PC-9 (cell line): ENCODE measurements around the gene ZNF831. TPM values are rescaled to one million over a fixed set of nuclear protein-coding genes. Genes with fewer than 3 reads are reported as not detected.

Experiments used
- BruUV-seq: library from RNA; stranded (reverse); fragments of 400-500 nt; replicated peaks from 2 replicates; lab custom pipeline; 2021; lab: Mats Ljungman, UMichigan
- CTCF ChIA-PET: fragments of 300-600 bp; sonication (Branson Sonifier 250); formaldehyde crosslinking; loops from one replicate; lab custom pipeline; 2022; ENCODE audit warnings: antibody characterized with exemption; lab: Charles Lee
- POLR2A ChIA-PET: fragments of 300-600 bp; sonication (Branson Sonifier 250); formaldehyde crosslinking; loops from one replicate; lab custom pipeline; 2022; ENCODE audit warnings: antibody characterized with exemption; ENCODE audit not compliant: unreplicated experiment; lab: Charles Lee
- DNase-seq, 2 experiments: peaks; one replicate each; pipeline versions ENCODE4 v3.0.0 to v3.0.0-alpha.2; 2015 to 2022; ENCODE audit warnings: mixed read lengths in 1 of 2
- H2AFZ ChIP-seq: fragments of 200-600 bp; sonication (generic); 2 replicates; pipeline ENCODE4 v1.8.1; 2017; ENCODE audit warnings: antibody characterized with exemption
- H3F3A ChIP-seq: fragments of 200-600 bp; sonication (generic); 2 replicates; pipeline ENCODE4 v1.8.1; 2017; ENCODE audit warnings: antibody characterized with exemption, mild to moderate bottlenecking, low read depth; ENCODE audit not compliant: insufficient read depth
- H3K27ac ChIP-seq: fragments of 200-600 bp; sonication (generic); 2 replicates; pipeline ENCODE4 v1.6.1; 2016; ENCODE audit warnings: mixed run types
- H3K27me3 ChIP-seq: fragments of 200-600 bp; sonication (generic); 2 replicates; pipeline ENCODE4 v1.6.1; 2016; ENCODE audit warnings: low read depth, mixed run types; ENCODE audit not compliant: insufficient read depth
- H3K36me3 ChIP-seq: fragments of 200-600 bp; sonication (generic); 2 replicates; pipeline ENCODE4 v1.6.1; 2016; ENCODE audit warnings: low read depth, mixed run types
- H3K4me1 ChIP-seq: fragments of 200-600 bp; sonication (generic); replicated peaks from 2 replicates; pipeline ENCODE4 v1.6.1; 2016; ENCODE audit warnings: mixed run types; ENCODE audit not compliant: insufficient read depth
- H3K4me2 ChIP-seq: fragments of 200-600 bp; sonication (generic); 2 replicates; pipeline ENCODE4 v1.6.1; 2017; ENCODE audit warnings: mixed run types
- H3K4me3 ChIP-seq: fragments of 200-600 bp; sonication (generic); 2 replicates; pipeline ENCODE4 v1.6.1; 2016; ENCODE audit warnings: mixed run types
- H3K79me2 ChIP-seq: fragments of 200-600 bp; sonication (generic); 2 replicates; pipeline ENCODE4 v1.6.1; 2017; ENCODE audit warnings: low read depth, mixed run types
- H3K9me2 ChIP-seq: fragments of 200-600 bp; sonication (generic); 2 replicates; pipeline ENCODE4 v1.8.1; 2017; ENCODE audit warnings: mild to moderate bottlenecking; ENCODE audit not compliant: insufficient read depth
- H3K9me3 ChIP-seq: fragments of 200-600 bp; sonication (generic); 2 replicates; pipeline ENCODE4 v1.8.1; 2016; ENCODE audit warnings: low read depth; ENCODE audit not compliant: insufficient read depth
- H4K20me1 ChIP-seq: fragments of 200-600 bp; sonication (generic); 2 replicates; pipeline ENCODE4 v1.8.1; 2017; ENCODE audit not compliant: insufficient read depth
- EZH2 ChIP-seq: fragments of 200-600 bp; sonication (generic); IDR thresholded peaks from 2 replicates; pipeline ENCODE4 v1.8.0; 2017; ENCODE audit warnings: antibody characterized with exemption, low read depth
- intact Hi-C: fragments of 100-400 bp; cut with micrococcal nuclease; formaldehyde crosslinking; loops from one replicate; pipeline ENCODE4 v1.10.0; 2022; ENCODE audit not compliant: unreplicated experiment
- total RNA-seq: library from RNA; stranded (reverse); gene quantifications from 2 replicates; pipeline ENCODE4 v1.2.3, GENCODE V29; 2021
- TF ChIP-seq, protein P1 (sequence below): fragments of 200-600 bp; sonication (generic); conservative IDR thresholded peaks from 2 replicates; pipeline ENCODE4 v1.6.1; 2017; ENCODE audit warnings: mixed run types, antibody characterized with exemption, mild to moderate bottlenecking, moderate library complexity

Gene ZNF831
- total RNA-seq, 1 experiment from 2014 or later = not detected

DNA sequence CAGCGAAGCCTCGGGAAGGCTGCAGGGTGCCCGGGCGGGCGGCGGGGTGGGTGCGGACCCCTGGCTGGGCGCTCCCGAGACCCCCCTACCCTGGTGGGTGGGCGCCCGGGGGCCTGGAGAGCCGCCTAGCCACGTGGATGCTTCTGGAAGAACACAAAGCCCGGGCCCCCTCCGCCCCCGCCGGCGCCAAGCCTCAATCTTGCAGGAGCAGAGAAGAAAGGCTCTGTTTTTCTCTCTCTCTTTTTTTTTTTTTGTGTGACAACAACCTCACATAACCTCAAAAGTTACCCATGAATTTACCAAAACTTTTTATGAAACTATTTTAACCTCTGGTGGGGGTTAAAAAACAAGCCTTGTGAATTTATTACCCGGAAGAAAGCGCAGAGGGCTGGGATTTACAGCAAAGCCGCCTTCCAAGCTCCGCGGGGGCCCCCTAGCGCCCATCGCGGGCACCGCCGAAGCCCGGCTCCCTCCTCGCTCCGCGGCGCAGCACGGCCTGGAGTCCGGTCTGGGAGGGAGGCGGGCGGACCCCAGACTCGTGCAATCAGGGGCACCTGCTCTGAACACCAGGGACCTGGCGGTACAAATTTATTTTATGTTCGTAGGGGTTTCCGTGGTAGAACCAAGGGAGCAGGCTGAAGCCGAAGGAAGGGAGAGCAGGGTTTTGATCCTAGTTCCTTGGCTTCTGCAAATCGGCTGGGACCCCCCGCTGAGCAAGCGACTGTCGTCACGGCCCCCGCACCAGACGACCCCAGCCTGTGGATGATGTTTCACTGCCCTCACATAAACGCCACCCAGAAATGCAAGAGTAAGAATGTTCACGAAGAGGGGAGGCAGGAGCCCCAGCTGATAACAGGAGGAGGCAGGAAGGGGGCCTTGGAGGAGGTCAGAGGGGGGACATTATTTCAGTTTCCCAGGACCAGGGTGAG, 58.9 kb downstream of the ZNF831 start:
- peak; percentile 53 to 70 for DNase-seq
- peak overlapping the region; percentile 78 for H3K4me2 ChIP-seq
- no peaks in the 10 kb centered on the region for H4K20me1 ChIP-seq
- ChIA-PET CTCF (interaction anchor here (0.6 to 2.3 kb wide), 8 partner anchors 81 to 933 kb away, joined by 3 to 7 read pairs (median 5); no protein-coding TSS in a partner anchor), POLR2A (no interaction called here)
- no peaks in the 10 kb centered on the region for H3K36me3 ChIP-seq
- no TSS peak for BruUV-seq
- H3K27me3 ChIP-seq = peaks cover 97% of the 10 kb centered on the region
- H3K9me3 ChIP-seq = no peaks in the 10 kb centered on the region
- TF ChIP-seq EZH2 = no peak
- TF ChIP-seq, protein P1, sequence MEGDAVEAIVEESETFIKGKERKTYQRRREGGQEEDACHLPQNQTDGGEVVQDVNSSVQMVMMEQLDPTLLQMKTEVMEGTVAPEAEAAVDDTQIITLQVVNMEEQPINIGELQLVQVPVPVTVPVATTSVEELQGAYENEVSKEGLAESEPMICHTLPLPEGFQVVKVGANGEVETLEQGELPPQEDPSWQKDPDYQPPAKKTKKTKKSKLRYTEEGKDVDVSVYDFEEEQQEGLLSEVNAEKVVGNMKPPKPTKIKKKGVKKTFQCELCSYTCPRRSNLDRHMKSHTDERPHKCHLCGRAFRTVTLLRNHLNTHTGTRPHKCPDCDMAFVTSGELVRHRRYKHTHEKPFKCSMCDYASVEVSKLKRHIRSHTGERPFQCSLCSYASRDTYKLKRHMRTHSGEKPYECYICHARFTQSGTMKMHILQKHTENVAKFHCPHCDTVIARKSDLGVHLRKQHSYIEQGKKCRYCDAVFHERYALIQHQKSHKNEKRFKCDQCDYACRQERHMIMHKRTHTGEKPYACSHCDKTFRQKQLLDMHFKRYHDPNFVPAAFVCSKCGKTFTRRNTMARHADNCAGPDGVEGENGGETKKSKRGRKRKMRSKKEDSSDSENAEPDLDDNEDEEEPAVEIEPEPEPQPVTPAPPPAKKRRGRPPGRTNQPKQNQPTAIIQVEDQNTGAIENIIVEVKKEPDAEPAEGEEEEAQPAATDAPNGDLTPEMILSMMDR = peak; percentile 98
- intact Hi-C loops = loop anchor here (1.0 to 5.0 kb wide), 4 partner anchors 134 to 985 kb away; no protein-coding TSS in a partner anchor
- H3K79me2 ChIP-seq = no peaks in the 10 kb centered on the region
- peak overlapping the region; percentile 50; the same call in 1 of the 2 replicates for H3K4me3 ChIP-seq
- H3K4me1 ChIP-seq = no peaks in the 10 kb centered on the region
- H3K27ac ChIP-seq = no peak overlapping the region
- no peaks in the 10 kb centered on the region for H3K9me2 ChIP-seq
- peak overlapping the region; percentile 66; the same call in 1 of the 2 replicates for H2AFZ ChIP-seq
- H3F3A ChIP-seq = no peaks in the 10 kb centered on the region

DNA sequence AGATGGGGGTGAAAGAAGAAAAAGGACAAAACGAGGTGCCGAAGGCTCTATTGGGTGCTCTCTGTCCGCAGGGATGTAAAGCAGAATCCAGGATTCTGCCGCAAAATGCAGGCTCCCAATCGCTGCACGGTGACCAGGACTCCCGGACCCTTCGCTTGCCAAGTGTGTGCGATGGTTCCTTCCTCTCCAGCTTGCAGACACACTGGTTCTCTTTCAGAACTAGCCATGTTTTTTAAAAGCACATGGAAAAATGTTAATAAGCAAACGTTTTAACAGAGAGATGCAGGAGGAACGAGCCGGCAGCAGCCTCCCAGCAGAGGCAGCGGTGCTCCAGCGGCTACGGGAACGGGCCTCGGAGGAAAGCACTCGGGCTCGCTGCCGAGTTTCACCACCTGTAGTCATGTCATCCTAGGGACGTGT, 59.6 kb downstream of the ZNF831 start:
- no peak overlapping the region for H2AFZ ChIP-seq
- intact Hi-C loops = loop anchor here (2.0 to 5.0 kb wide), 2 partner anchors 134 to 986 kb away; no protein-coding TSS in a partner anchor
- H3K79me2 ChIP-seq = no peaks in the 10 kb centered on the region
- H3K4me1 ChIP-seq = no peaks in the 10 kb centered on the region
- no peaks in the 10 kb centered on the region for H4K20me1 ChIP-seq
- no peak overlapping the region for H3K4me3 ChIP-seq
- no peaks in the 10 kb centered on the region for H3F3A ChIP-seq
- POLR2A ChIA-PET = no interaction called here
- H3K9me2 ChIP-seq = no peaks in the 10 kb centered on the region
- H3K4me2 ChIP-seq = no peak overlapping the region
- no peak overlapping the region for H3K27ac ChIP-seq
- CTCF ChIA-PET = no interaction called here
- no peaks in the 10 kb centered on the region for H3K9me3 ChIP-seq
- BruUV-seq = no TSS peak
- H3K36me3 ChIP-seq = no peaks in the 10 kb centered on the region
- peaks cover 91% of the 10 kb centered on the region for H3K27me3 ChIP-seq
- TF ChIP-seq, protein P1 = no peak
- DNase-seq = no peak

DNA sequence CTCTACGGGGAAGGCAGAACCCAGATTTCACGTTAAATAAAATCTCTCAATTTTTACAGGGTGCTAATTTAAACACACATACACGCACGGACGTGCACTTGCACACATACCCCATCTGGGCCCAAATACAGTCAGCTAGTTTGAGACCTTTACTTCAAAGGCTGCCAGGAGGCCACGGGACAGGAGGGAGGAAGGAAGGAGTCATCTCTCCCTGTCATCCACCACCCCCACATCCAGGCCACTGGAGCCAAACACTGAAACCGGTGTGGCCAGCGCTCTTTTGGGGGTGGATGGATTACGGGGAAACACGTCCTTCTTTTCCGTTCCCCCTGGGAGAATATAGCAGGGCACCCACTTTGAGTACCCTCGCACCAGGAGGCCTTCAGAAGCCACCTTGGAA, 60.1 kb downstream of the ZNF831 start:
- POLR2A ChIA-PET = no interaction called here
- Histone ChIP-seq H4K20me1 (no peaks in the 10 kb centered on the region), H2AFZ (no peak overlapping the region), H3K36me3 (no peaks in the 10 kb centered on the region), H3K4me3 (no peak overlapping the region), H3K27me3 (peaks cover 86% of the 10 kb centered on the region), H3K9me2 (no peaks in the 10 kb centered on the region), H3K79me2 (no peaks in the 10 kb centered on the region), H3F3A (no peaks in the 10 kb centered on the region), H3K4me2 (no peak overlapping the region), H3K27ac (no peak overlapping the region), H3K4me1 (no peaks in the 10 kb centered on the region), H3K9me3 (no peaks in the 10 kb centered on the region)
- no peak for DNase-seq
- intact Hi-C loops = loop anchor here (2.0 to 5.0 kb wide), 2 partner anchors 135 to 986 kb away; no protein-coding TSS in a partner anchor
- TF ChIP-seq, protein P1 = no peak
- TF ChIP-seq EZH2 = no peak
- CTCF ChIA-PET = no interaction called here
- no TSS peak for BruUV-seq
